Activated gamma-delta T cell treated with anti-CD3 and anti-CD28 coated beads, Interleukin-2, amount 50 U/mL, for 16 hours (primary cell): ENCODE results near the gene BACE2.

Experiments
- DNase-seq: peaks from one replicate; pipeline ENCODE4 v3.0.0-alpha.2; 2020; ENCODE audit warnings: low read depth

The BACE2 gene

GRCh38 chr21:41148798-41149197 lies 19.2 kb upstream of the BACE2 start:
- no peak for DNase-seq

- no peak for DNase-seq
Observed at GRCh38 chr21:41149199-41149598, 18.8 kb upstream of the BACE2 start.

- no peak for DNase-seq
Observed at GRCh38 chr21:41152147-41152546, 15.8 kb upstream of the BACE2 start.

- DNase-seq, result no peak
Observed at GRCh38 chr21:41153443-41153842, 14.5 kb upstream of the BACE2 start.

GRCh38 chr21:41156142-41156541 lies 11.8 kb upstream of the BACE2 start:
- DNase-seq, result no peak

- DNase-seq, result no peak
Observed at GRCh38 chr21:41158026-41158425, 9.9 kb upstream of the BACE2 start.

GRCh38 chr21:41160036-41160435 lies 7.9 kb upstream of the BACE2 start:
- no peak for DNase-seq

- no peak for DNase-seq
Observed at GRCh38 chr21:41161428-41161827, 6.5 kb upstream of the BACE2 start.

- no peak for DNase-seq
Observed at GRCh38 chr21:41162096-41162495, 5.9 kb upstream of the BACE2 start.

GRCh38 chr21:41163091-41163490 lies 4.9 kb upstream of the BACE2 start:
- no peak for DNase-seq

GRCh38 chr21:41164052-41164451 lies 3.9 kb upstream of the BACE2 start:
- no peak for DNase-seq

- DNase-seq, result no peak
Observed at GRCh38 chr21:41164981-41165655, 2.8 kb upstream of the BACE2 start.

- no peak for DNase-seq
Observed at GRCh38 chr21:41166884-41167283, 1.1 kb upstream of the BACE2 start.

- DNase-seq, result no peak
Observed at GRCh38 chr21:41168391-41169257, 664 bp downstream of the BACE2 start.

- DNase-seq, result no peak
Observed at GRCh38 chr21:41169258-41169576, 1.3 kb downstream of the BACE2 start.

- DNase-seq, result no peak
Observed at GRCh38 chr21:41169701-41170100, 1.7 kb downstream of the BACE2 start.

GRCh38 chr21:41170442-41170841 lies 2.5 kb downstream of the BACE2 start:
- DNase-seq, result no peak

GRCh38 chr21:41170859-41171609 lies 3.1 kb downstream of the BACE2 start:
- no peak for DNase-seq

- DNase-seq, result no peak
Observed at GRCh38 chr21:41175080-41175479, 7.1 kb downstream of the BACE2 start.

- no peak for DNase-seq
Observed at GRCh38 chr21:41176846-41177245, 8.9 kb downstream of the BACE2 start.

GRCh38 chr21:41180752-41181151 lies 12.8 kb downstream of the BACE2 start:
- no peak for DNase-seq

GRCh38 chr21:41182547-41182946 lies 14.6 kb downstream of the BACE2 start:
- DNase-seq, result no peak

- DNase-seq, result no peak
Observed at GRCh38 chr21:41183575-41183974, 15.6 kb downstream of the BACE2 start.
